Activated CD4-positive, alpha-beta T cell treated with anti-CD3 and anti-CD28 coated beads, Interleukin-2, Interleukin-6, amounts not matched to agents 100 ng/mL and 50 ng/mL, durations not matched to agents 16 hours and 8 hours (primary cell): ENCODE results near the gene FBXL7.

ENCODE experiments used
- DNase-seq: peaks from one replicate; pipeline ENCODE4 v3.0.0-alpha.2; 2020

Gene FBXL7

GRCh38 chr5:15584528-15584927, 84.5 kb downstream of the FBXL7 start:
- DNase-seq = no peak

- DNase-seq = no peak
Observed at GRCh38 chr5:15585128-15585527, 85.1 kb downstream of the FBXL7 start.

- no peak for DNase-seq
Observed at GRCh38 chr5:15585841-15586591, 86.0 kb downstream of the FBXL7 start.

GRCh38 chr5:15587916-15588315, 87.9 kb downstream of the FBXL7 start:
- DNase-seq = no peak

- DNase-seq = no peak
Observed at GRCh38 chr5:15592728-15593127, 92.7 kb downstream of the FBXL7 start.

- no peak for DNase-seq
Observed at GRCh38 chr5:15594977-15595568, 95.1 kb downstream of the FBXL7 start.

- DNase-seq = no peak
Observed at GRCh38 chr5:15595929-15596328, 95.9 kb downstream of the FBXL7 start.

GRCh38 chr5:15596936-15597335, 97.0 kb downstream of the FBXL7 start:
- DNase-seq = no peak

GRCh38 chr5:15597804-15598203, 97.8 kb downstream of the FBXL7 start:
- no peak for DNase-seq

GRCh38 chr5:15598294-15598902, 98.4 kb downstream of the FBXL7 start:
- DNase-seq = peak; percentile 21

- DNase-seq = no peak
Observed at GRCh38 chr5:15600035-15600434, 100.1 kb downstream of the FBXL7 start.

GRCh38 chr5:15601274-15601673, 101.3 kb downstream of the FBXL7 start:
- DNase-seq = no peak

- DNase-seq = no peak
Observed at GRCh38 chr5:15601853-15602252, 101.9 kb downstream of the FBXL7 start.

- no peak for DNase-seq
Observed at GRCh38 chr5:15604986-15605385, 105.0 kb downstream of the FBXL7 start.

GRCh38 chr5:15606197-15606596, 106.2 kb downstream of the FBXL7 start:
- no peak for DNase-seq

GRCh38 chr5:15607076-15607475, 107.1 kb downstream of the FBXL7 start:
- no peak for DNase-seq

- no peak for DNase-seq
Observed at GRCh38 chr5:15609076-15609725, 109.2 kb downstream of the FBXL7 start.

- DNase-seq = no peak
Observed at GRCh38 chr5:15610216-15610615, 110.2 kb downstream of the FBXL7 start.

- no peak for DNase-seq
Observed at GRCh38 chr5:15611008-15611407, 111.0 kb downstream of the FBXL7 start.

GRCh38 chr5:15612915-15613635, 113.1 kb downstream of the FBXL7 start:
- no peak for DNase-seq

GRCh38 chr5:15614679-15615078, 114.7 kb downstream of the FBXL7 start:
- DNase-seq = no peak

GRCh38 chr5:15615859-15616258, 115.9 kb downstream of the FBXL7 start:
- no peak for DNase-seq

- no peak for DNase-seq
Observed at GRCh38 chr5:15618938-15619337, 119.0 kb downstream of the FBXL7 start.
